GM12873 (cell line): ENCODE measurements around the gene RANBP1.

Experiments
- CTCF ChIP-seq: IDR thresholded peaks from 2 replicates; pipeline ENCODE4 v1.5.1; 2012; ENCODE audit warnings: low read depth, mild to moderate bottlenecking, moderate library complexity, low read length, control low read depth; ENCODE audit not compliant: insufficient read depth; ENCODE audit errors: missing control alignments

Gene RANBP1

GRCh38 chr22:20115691-20116375 lies at the start of gene RANBP1:
Gene RANBP1 (plus strand): TSS chr22:20116104. CDS start chr22:20116185, 81 bp downstream.
- TF ChIP-seq CTCF, result no peak

GRCh38 chr22:20066617-20067383 lies 49.1 kb upstream of the RANBP1 start:
- TF ChIP-seq CTCF, result no peak

- TF ChIP-seq CTCF, result no peak
These were observed 47.3 kb upstream of the RANBP1 start for GRCh38 chr22:20068640-20069039.

- no peak for TF ChIP-seq CTCF
These were observed 46.4 kb upstream of the RANBP1 start for GRCh38 chr22:20069331-20070042.

GRCh38 chr22:20071524-20071972 lies 44.4 kb upstream of the RANBP1 start:
- TF ChIP-seq CTCF, result no peak

- no peak for TF ChIP-seq CTCF
These were observed 39.2 kb upstream of the RANBP1 start for GRCh38 chr22:20076627-20077172.
